WI38 (cell line): ENCODE measurements around the gene DOLK.

Experiments
- H3K4me3 ChIP-seq: 2 replicates; pipeline ENCODE4 v1.5.1; 2011; ENCODE audit warnings: low read depth, mild to moderate bottlenecking, control low read depth, low read length
- CTCF ChIP-seq: IDR thresholded peaks from 2 replicates; pipeline ENCODE4 v1.5.1; 2012; ENCODE audit warnings: low read depth, mild to moderate bottlenecking, control low read depth, low read length

Gene DOLK

GRCh38 chr9:128898845-128899565 lies 48.4 kb downstream of the DOLK start:
- no peak for TF ChIP-seq CTCF
- H3K4me3 ChIP-seq: no peak overlapping the region

- no peak overlapping the region for H3K4me3 ChIP-seq
- TF ChIP-seq CTCF: no peak
These were observed 49.0 kb downstream of the DOLK start for GRCh38 chr9:128898382-128898781.

GRCh38 chr9:128895556-128895955 lies 51.8 kb downstream of the DOLK start:
- no peak for TF ChIP-seq CTCF
- H3K4me3 ChIP-seq: no peak overlapping the region
